KMS-11 (cell line): ENCODE data around the gene KRTAP4-2.
"Not testable (repeated sequence)": the region's sequence is repeated elsewhere in the genome, so short reads cannot be mapped to it uniquely, and the experiment has no call there.

Source experiments
- H2AFZ ChIP-seq: fragments of 200-600 bp; sonication (generic); 2 replicates; pipeline ENCODE4 v1.6.1; 2016; ENCODE audit warnings: antibody characterized with exemption, mixed run types, low read depth
- H3K27ac ChIP-seq: fragments of 200-600 bp; sonication (generic); 2 replicates; pipeline ENCODE4 v1.6.1; 2016; ENCODE audit warnings: mild to moderate bottlenecking, mixed run types
- H3K27me3 ChIP-seq: fragments of 200-600 bp; sonication (generic); 2 replicates; pipeline ENCODE4 v1.6.1; 2017; ENCODE audit warnings: mild to moderate bottlenecking, low read depth, mixed run types, moderate library complexity; ENCODE audit not compliant: insufficient read depth
- H3K36me3 ChIP-seq: fragments of 200-600 bp; sonication (generic); 2 replicates; pipeline ENCODE4 v1.6.1; 2017; ENCODE audit warnings: mild to moderate bottlenecking, mixed run types; ENCODE audit not compliant: insufficient read depth
- H3K4me1 ChIP-seq: fragments of 200-600 bp; sonication (generic); 2 replicates; pipeline ENCODE4 v1.6.1; 2016; ENCODE audit warnings: mild to moderate bottlenecking, low read depth, mixed run types; ENCODE audit not compliant: poor library complexity, severe bottlenecking
- H3K4me2 ChIP-seq: fragments of 200-600 bp; sonication (generic); 2 replicates; pipeline ENCODE4 v1.7.0; 2016; ENCODE audit warnings: mild to moderate bottlenecking, mixed run types
- H3K4me3 ChIP-seq: fragments of 200-600 bp; sonication (generic); IDR thresholded peaks from 2 replicates; pipeline ENCODE4 v1.6.1; 2017; ENCODE audit warnings: low read depth, low read length, mixed read lengths; ENCODE audit not compliant: insufficient read depth
- H3K79me2 ChIP-seq: fragments of 200-600 bp; sonication (generic); 2 replicates; pipeline ENCODE4 v1.6.1; 2016; ENCODE audit warnings: low read depth, mixed run types; ENCODE audit not compliant: insufficient read depth
- H3K9ac ChIP-seq: fragments of 200-600 bp; sonication (generic); 2 replicates; pipeline ENCODE4 v1.6.1; 2016; ENCODE audit warnings: mild to moderate bottlenecking, mixed run types
- H4K20me1 ChIP-seq: fragments of 200-600 bp; sonication (generic); 2 replicates; pipeline ENCODE4 v1.6.1; 2016; ENCODE audit warnings: mild to moderate bottlenecking, mixed run types; ENCODE audit not compliant: insufficient read depth
- CTCF ChIP-seq: fragments of 200-600 bp; sonication (generic); conservative IDR thresholded peaks from 2 replicates; pipeline ENCODE4 v1.6.1; 2017; ENCODE audit warnings: low read depth, mild to moderate bottlenecking, antibody characterized with exemption, low read length, moderate library complexity, mixed read lengths

Gene KRTAP4-2

GRCh38 chr17:41153856-41154255 lies 24.2 kb downstream of the KRTAP4-2 start:
- H4K20me1 ChIP-seq, result no peaks in the 10 kb centered on the region
- no peaks in the 10 kb centered on the region for H3K79me2 ChIP-seq
- H3K4me3 ChIP-seq, result no peak overlapping the region
- H3K9ac ChIP-seq, result no peak overlapping the region
- H3K27me3 ChIP-seq, result no peaks in the 10 kb centered on the region
- no peak overlapping the region for H3K27ac ChIP-seq
- H3K36me3 ChIP-seq, result no peaks in the 10 kb centered on the region
- no peak for TF ChIP-seq CTCF
- H3K4me2 ChIP-seq, result no peak overlapping the region
- no peak overlapping the region for H2AFZ ChIP-seq
- no peaks in the 10 kb centered on the region for H3K4me1 ChIP-seq

- no peak overlapping the region for H3K27ac ChIP-seq
- no peaks in the 10 kb centered on the region for H4K20me1 ChIP-seq
- no peaks in the 10 kb centered on the region for H3K79me2 ChIP-seq
- no peaks in the 10 kb centered on the region for H3K36me3 ChIP-seq
- no peak overlapping the region for H3K9ac ChIP-seq
- no peaks in the 10 kb centered on the region for H3K4me1 ChIP-seq
- no peak overlapping the region for H3K4me2 ChIP-seq
- no peak for TF ChIP-seq CTCF
- no peaks in the 10 kb centered on the region for H3K27me3 ChIP-seq
- no peak overlapping the region for H2AFZ ChIP-seq
- no peak overlapping the region for H3K4me3 ChIP-seq
Observed at GRCh38 chr17:41151525-41151924, 26.5 kb downstream of the KRTAP4-2 start.

GRCh38 chr17:41150026-41150425 lies 28.0 kb downstream of the KRTAP4-2 start:
- Histone ChIP-seq H3K36me3 (no peaks in the 10 kb centered on the region), H3K27ac (no peak overlapping the region), H3K79me2 (no peaks in the 10 kb centered on the region), H3K4me3 (no peak overlapping the region), H4K20me1 (no peaks in the 10 kb centered on the region), H3K4me2 (no peak overlapping the region), H3K27me3 (no peaks in the 10 kb centered on the region), H2AFZ (no peak overlapping the region), H3K9ac (no peak overlapping the region), H3K4me1 (no peaks in the 10 kb centered on the region)
- TF ChIP-seq CTCF, result no peak

- H3K4me1 ChIP-seq, result no peaks in the 10 kb centered on the region
- no peak within 1 kb of the TSS for H2AFZ ChIP-seq
- no peak within 1 kb of the TSS for H3K9ac ChIP-seq
- H3K36me3 ChIP-seq, result no peaks in the 10 kb centered on the region
- no peak for TF ChIP-seq CTCF
- H3K4me3 ChIP-seq, result no peak within 1 kb of the TSS
- H3K79me2 ChIP-seq, result no peaks in the 10 kb centered on the region
- H4K20me1 ChIP-seq, result no peaks in the 10 kb centered on the region
- no peak within 1 kb of the TSS for H3K4me2 ChIP-seq
- no peaks in the 10 kb centered on the region for H3K27me3 ChIP-seq
- no peak within 1 kb of the TSS for H3K27ac ChIP-seq
Observed at GRCh38 chr17:41149652-41149985, 28.4 kb downstream of the KRTAP4-2 start, which contains the start of gene KRTAP4-5. TSS of gene KRTAP4-5 (minus strand) at chr17:41149825. CDS start at chr17:41149767, 58 bp downstream.

GRCh38 chr17:41148971-41149651 lies 28.9 kb downstream of the KRTAP4-2 start:
- H3K4me1 ChIP-seq, H3K79me2 ChIP-seq, H2AFZ ChIP-seq, H3K4me2 ChIP-seq, H3K36me3 ChIP-seq, H3K4me3 ChIP-seq, H4K20me1 ChIP-seq, H3K27ac ChIP-seq, H3K9ac ChIP-seq, H3K27me3 ChIP-seq: not testable (repeated sequence)
